Neural cell (in vitro differentiated cells): Measurements from ENCODE around the gene AANAT.

ENCODE experiments used
- EZH2 ChIP-seq: fragments of 200-600, 300-800 bp; shearing (Covaris generic), sonication (generic); IDR thresholded peaks from 2 replicates; pipeline ENCODE4 v1.6.1; 2014; ENCODE audit warnings: antibody characterized with exemption, low read length, borderline replicate concordance, mild to moderate bottlenecking; ENCODE audit not compliant: insufficient read depth, poor library complexity, severe bottlenecking
- TF ChIP-seq, protein P1 (sequence below): fragments of 450-650 bp; IDR thresholded peaks from 2 replicates; pipeline ENCODE4 v1.5.1; 2014; ENCODE audit warnings: antibody characterized with exemption, mild to moderate bottlenecking, moderate library complexity; ENCODE audit not compliant: poor library complexity, severe bottlenecking

DNA sequence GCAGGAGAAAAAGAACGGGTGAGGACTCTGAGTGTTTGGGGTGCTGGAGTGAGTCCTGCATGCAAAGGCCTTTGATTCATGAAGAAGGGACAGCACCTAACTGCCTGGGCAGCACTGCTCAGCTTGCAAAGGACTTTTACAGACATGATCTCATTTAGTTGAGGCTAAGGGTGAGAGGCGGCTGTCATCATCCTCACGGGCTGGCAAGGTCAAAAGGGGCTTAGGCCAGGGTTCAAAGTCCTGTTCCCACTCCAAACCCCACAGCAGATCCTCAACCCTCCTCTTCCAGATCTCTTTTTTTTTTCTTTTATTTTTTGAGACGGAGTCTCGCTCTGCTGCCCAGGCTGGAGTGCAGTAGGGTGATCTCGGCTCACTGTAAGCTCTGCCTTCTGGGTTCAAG is 29.1 kb downstream of the AANAT start:
- no peak for TF ChIP-seq EZH2
- TF ChIP-seq, protein P1, sequence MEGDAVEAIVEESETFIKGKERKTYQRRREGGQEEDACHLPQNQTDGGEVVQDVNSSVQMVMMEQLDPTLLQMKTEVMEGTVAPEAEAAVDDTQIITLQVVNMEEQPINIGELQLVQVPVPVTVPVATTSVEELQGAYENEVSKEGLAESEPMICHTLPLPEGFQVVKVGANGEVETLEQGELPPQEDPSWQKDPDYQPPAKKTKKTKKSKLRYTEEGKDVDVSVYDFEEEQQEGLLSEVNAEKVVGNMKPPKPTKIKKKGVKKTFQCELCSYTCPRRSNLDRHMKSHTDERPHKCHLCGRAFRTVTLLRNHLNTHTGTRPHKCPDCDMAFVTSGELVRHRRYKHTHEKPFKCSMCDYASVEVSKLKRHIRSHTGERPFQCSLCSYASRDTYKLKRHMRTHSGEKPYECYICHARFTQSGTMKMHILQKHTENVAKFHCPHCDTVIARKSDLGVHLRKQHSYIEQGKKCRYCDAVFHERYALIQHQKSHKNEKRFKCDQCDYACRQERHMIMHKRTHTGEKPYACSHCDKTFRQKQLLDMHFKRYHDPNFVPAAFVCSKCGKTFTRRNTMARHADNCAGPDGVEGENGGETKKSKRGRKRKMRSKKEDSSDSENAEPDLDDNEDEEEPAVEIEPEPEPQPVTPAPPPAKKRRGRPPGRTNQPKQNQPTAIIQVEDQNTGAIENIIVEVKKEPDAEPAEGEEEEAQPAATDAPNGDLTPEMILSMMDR: no peak
